ENCODE measurements around the gene HPS1.

Gene HPS1

GRCh38 chr10:98418665-98419468 is 27.9 kb downstream of the HPS1 start:
- no peak for TF ChIP-seq CTCF (conservative IDR thresholded peaks at IDR 0.05; ENCODE audit: low read length)
- DNase-seq (ENCODE audit: low read depth), result no peak
- no peak overlapping the region for H3K4me3 ChIP-seq (ENCODE audit: low read length)

- no peak for DNase-seq (ENCODE audit: low read depth)
- no peak for TF ChIP-seq CTCF (conservative IDR thresholded peaks at IDR 0.05; ENCODE audit: low read length)
- H3K4me3 ChIP-seq (ENCODE audit: low read length), result no peak overlapping the region
Measured at GRCh38 chr10:98417973-98418664, 28.6 kb downstream of the HPS1 start.

- no peak for TF ChIP-seq CTCF (conservative IDR thresholded peaks at IDR 0.05; ENCODE audit: low read length)
- no peak overlapping the region for H3K4me3 ChIP-seq (ENCODE audit: low read length)
- DNase-seq (ENCODE audit: low read depth), result no peak
Measured at GRCh38 chr10:98417481-98417959, 29.2 kb downstream of the HPS1 start.

GRCh38 chr10:98416606-98417388 is 29.9 kb downstream of the HPS1 start:
- no peak overlapping the region for H3K4me3 ChIP-seq (ENCODE audit: low read length)
- TF ChIP-seq CTCF (conservative IDR thresholded peaks at IDR 0.05; ENCODE audit: low read length), result no peak
- DNase-seq (ENCODE audit: low read depth), result no peak

- no peak for TF ChIP-seq CTCF (conservative IDR thresholded peaks at IDR 0.05; ENCODE audit: low read length)
- DNase-seq (ENCODE audit: low read depth), result no peak
- no peak overlapping the region for H3K4me3 ChIP-seq (ENCODE audit: low read length)
Measured at GRCh38 chr10:98415731-98416119, 31.0 kb downstream of the HPS1 start.

GRCh38 chr10:98414932-98415730 is 31.6 kb downstream of the HPS1 start, which contains the start of gene PYROXD2:
Gene PYROXD2 (minus strand): TSS chr10:98415182. CDS start chr10:98415135, 47 bp downstream.
- H3K4me3 ChIP-seq (ENCODE audit: low read length), result peak within 1 kb of the TSS; percentile 89
- DNase-seq (ENCODE audit: low read depth), result peak; percentile 94
- no peak for TF ChIP-seq CTCF (conservative IDR thresholded peaks at IDR 0.05; ENCODE audit: low read length)

Measured in AG10803 (cell line).